Activated CD8-positive, alpha-beta memory T cell treated with anti-CD3 and anti-CD28 coated beads, Interleukin-2, amount 50 U/mL, for 24 hours (primary cell): ENCODE measurements around the gene ZNF283.
"Not testable (repeated sequence)": the region's sequence is repeated elsewhere in the genome, so short reads cannot be mapped to it uniquely, and the experiment has no call there.

Experiments used
- DNase-seq: peaks from one replicate; pipeline ENCODE4 v3.0.0-alpha.2; 2020; ENCODE audit errors: extremely low read depth

ZNF283 gene

DNA sequence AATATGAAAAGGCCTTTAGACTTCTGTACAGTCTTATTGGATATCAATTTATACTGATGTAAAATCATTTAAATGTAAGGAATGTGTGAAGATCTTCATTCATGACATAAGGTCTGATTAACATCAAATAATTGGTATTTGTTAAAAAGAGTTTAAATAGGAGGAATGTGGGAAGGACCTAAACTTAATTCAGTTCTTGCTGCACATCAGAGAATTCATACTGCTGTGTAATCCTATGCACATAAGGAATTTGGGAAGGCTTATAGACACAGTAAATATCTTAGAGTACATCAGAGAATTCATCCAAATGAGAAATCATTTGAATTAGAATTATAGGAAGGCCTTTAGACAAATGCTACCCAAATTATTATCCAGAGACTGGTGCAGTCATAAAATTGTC is 21.7 kb downstream of the ZNF283 start:
- no peak for DNase-seq

DNA sequence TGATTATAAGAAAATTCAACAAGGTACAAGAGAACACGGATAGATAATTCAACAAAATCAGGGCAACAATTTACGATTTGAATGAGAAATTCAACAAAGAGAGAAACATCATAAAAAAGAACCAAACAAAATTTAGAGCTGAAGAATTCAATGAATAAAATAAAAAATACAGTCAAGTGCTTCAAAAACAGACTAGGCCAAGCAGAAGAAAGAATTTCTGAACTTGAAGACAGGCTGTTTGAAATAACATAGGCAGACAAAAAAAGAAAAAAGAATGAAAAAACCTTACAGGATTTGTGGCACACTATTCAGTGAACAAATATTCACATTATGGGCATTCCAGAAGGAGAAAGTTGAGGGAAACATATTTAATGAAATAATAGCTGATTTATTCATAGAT is 31.1 kb downstream of the ZNF283 start:
- no peak for DNase-seq

DNA sequence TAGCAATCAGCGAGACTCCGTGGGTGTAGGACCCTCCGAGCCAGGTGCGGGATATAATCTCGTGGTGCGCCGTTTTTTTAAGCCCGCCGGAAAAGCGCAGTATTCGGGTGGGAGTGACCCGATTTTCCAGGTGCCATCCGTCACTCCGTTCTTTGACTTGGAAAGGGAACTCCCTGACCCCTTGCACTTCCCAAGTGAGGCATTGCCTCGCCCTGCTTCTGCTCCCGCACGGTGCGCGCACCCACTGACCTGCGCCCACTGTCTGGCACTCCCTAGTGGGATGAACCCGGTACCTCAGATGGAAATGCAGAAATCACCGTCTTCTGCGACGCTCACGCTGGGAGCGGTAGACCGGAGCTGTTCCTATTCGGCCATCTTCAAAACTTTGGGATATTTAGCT is 39.8 kb downstream of the ZNF283 start:
- not testable (repeated sequence) for DNase-seq

DNA sequence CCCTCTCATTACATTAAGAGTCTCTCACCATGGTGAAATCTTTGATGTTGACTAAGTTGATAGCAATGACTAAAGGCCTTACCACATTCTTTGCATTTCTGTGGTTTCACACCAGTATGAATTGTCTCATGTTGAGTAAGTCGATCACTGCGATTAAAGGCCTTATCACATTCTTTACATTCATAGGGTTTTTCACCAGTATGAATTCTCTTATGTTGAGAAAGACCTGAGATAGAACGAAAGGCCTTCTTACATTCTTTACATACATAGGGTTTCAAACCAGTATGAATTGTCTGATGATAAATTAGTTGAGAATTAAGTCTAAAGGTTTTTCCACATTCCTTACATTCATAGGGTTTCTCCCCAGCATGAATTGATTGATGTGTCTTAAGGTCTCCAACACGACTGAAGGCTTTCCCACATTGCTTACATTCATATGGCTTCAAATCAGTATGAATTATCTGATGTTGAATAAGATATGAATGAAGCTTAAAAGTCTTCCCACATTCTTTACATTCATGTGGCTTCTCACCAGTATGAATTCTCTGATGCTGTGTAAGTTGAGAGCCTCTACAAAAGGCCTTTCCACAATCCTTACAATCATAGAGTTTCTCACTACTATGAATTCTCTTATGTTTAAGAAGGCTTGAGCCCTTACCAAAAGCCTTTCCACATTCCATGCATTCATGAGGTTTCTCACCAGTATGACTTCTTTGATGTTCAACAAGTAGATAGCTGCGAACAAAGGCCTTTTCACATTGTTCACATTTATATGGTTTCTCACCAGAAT is 45.6 kb downstream of the ZNF283 start:
- no peak for DNase-seq

DNA sequence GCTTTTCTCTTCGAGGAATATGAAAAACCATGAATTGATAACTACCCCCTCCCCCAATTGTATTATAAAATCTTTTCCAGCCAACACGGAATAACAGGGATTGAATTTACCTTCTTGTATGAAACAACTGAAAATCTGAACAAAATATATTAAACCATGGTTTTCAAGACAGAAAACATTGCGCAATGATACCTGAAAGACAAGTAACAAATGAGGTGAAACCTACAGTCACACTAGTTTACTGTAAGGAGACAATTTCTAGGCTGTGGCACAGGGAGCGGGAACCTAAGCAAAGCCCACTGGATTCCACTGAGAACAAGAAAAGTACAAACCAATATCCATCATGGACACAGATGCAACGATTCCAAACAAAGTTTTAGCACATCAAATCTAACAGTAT is 53.4 kb downstream of the ZNF283 start:
- DNase-seq: no peak

DNA sequence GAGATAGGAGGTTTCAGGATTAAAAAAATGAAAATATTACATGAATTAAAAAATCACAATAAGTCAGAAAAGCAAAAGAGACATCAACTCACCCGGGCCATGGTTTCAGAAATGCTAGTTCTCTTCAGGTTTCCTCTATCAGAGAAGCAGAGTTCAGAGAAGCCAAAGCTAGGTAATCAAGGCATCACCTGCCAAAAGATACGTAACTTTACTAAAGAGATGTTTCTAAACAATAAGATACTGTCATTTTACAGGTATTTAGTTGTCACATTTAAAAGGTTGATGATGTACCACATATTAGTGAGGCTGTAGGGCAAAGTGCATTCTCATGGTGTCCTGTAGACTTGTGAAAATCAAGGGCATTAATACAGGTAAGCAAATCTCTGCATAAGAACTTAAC is 56.7 kb downstream of the ZNF283 start, which contains the start of gene ZNF404:
Gene ZNF404, minus strand, starts transcription at position 101 of the 400 bp plus-strand sequence.
- DNase-seq: no peak

DNA sequence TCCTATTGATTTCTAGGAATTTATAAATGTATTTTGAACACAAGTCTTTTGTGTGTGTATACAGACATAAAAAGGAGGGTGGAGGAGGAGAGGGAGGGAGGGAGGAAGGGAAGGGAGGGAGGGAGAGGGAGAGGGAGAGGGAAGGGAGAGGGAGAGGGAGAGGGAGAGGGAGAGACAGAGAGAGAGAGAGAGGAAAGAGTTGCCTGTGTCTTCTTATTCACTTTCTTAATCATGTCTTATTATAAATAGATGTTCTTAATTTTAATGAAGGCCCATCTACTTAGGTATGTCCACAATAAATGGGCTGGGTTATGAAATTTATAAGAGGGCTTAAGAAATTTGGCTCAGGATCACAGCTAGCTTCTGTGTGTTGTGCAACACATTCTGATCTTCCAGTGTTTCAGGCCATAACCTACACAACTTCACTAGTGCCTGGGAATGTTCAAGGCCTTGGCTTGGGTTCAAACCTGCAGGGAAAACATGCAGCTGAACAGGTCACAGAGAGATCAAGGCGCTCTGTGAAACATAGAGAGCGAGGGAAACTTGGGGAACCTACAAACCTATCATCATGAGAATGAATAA is 68.7 kb downstream of the ZNF283 start:
- DNase-seq: no peak
